GM12874 (cell line): Measurements from ENCODE around the gene NKAIN2.

Experiments
- CTCF ChIP-seq: IDR thresholded peaks from 2 replicates; pipeline ENCODE4 v1.5.1; 2011; ENCODE audit warnings: low read depth, mild to moderate bottlenecking, control low read depth, low read length, moderate library complexity; ENCODE audit not compliant: insufficient read depth

NKAIN2 gene

GRCh38 chr6:124432620-124433019, 629.0 kb downstream of the NKAIN2 start:
- TF ChIP-seq CTCF: no peak

GRCh38 chr6:124433387-124434160, 629.9 kb downstream of the NKAIN2 start:
- no peak for TF ChIP-seq CTCF

DNA sequence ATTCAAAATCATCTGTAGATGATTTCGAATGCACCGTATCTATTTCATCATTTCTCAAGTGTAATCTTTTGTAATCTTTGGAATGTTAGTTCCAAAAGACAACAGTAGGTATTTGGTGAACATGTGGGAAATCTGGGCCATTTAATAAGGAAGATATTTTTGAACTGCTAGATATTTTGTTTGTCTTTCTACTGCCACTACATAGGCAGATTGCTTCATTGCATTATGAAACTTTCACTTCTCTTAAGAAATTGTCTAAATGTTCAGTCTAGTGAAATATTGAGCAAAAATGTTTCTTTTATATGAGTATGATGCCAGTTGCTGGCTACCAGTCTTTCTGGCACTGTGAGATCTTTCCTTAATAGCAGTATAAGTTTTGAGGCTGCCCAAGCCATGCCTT, 630.8 kb downstream of the NKAIN2 start:
- TF ChIP-seq CTCF: no peak

- TF ChIP-seq CTCF: no peak
These were observed 633.1 kb downstream of the NKAIN2 start for GRCh38 chr6:124436803-124437202.

- TF ChIP-seq CTCF: no peak
These were observed 634.9 kb downstream of the NKAIN2 start for GRCh38 chr6:124438546-124439065.

GRCh38 chr6:124441450-124441849, 637.8 kb downstream of the NKAIN2 start:
- no peak for TF ChIP-seq CTCF

DNA sequence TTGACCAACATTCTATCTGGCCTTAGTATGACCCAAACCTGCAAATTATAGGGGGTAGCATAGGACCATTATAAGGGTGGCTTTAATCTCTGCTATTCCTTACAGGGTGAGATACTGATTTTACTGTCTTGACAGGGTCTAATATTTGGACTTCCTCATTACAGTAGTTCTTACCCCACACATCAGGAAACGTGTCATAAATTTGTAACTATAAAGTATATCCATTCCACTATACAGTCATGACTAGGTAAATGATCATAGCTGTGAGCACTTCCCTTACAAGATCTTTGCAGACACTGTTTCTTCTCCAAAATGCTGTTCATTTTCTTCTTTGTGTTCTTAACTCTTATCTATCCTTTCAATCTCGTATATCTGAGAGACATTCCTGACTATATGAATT, 639.9 kb downstream of the NKAIN2 start:
- no peak for TF ChIP-seq CTCF

- TF ChIP-seq CTCF: no peak
These were observed 641.9 kb downstream of the NKAIN2 start for GRCh38 chr6:124445581-124445980.
